Hematopoietic multipotent progenitor cell treated with erythropoietin and hydrocortisone succinate and interleukin-3 and kit ligand, for 15 days (in vitro differentiated cells): ENCODE data around the gene STK32C.
"Not testable (repeated sequence)": the region's sequence is repeated elsewhere in the genome, so short reads cannot be mapped to it uniquely, and the experiment has no call there.

Source experiments
- DNase-seq: peaks from one replicate; pipeline ENCODE4 v3.0.0-alpha.2; 2015; ENCODE audit warnings: low spot score

Gene STK32C

DNA sequence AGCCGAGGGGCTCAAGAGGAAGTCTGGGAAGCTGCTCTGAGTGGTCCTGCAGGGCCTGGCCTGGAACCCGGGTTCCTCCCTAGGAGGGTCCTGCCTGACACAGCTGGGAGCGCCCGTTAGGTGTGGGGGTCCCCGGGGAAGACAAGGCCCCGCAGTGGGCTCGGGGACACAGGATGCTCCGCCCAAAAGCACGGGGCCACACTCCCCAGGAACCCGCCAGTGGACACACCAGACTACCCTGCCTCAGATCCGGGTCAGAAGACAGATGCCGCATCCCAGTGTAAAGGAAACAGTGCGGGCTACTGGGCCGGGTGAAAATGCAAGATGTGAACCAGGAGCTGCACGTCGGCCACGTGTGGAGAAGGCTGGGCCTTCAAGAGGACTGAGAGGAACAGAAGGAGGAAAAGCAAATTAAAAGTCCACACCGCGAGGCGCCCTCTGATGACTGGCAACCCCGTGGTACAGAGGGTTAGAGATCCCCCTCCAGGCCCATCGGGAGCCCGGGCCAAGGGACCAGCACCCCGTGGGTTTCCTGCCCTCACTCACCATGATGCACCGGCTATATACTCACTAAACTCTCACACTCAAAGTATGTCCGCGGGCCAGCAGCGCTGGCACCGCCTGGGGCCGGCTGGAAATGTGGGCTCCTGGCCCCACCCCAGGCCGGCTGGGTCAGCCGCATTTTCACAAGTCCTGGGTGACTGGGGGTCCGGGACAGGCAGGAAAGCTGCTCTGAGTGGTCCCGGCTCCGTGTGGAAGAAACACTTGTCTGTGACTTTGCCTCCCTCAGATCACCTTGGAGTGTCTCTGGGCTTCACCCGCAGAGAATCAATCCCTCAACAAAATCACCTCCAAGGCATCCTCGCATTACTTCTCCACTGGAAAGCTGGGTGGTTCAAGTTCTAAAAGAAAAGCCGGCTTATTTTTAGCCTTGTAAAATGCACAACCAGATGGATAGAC lies 6.1 kb downstream of the STK32C start:
- no peak for DNase-seq

DNA sequence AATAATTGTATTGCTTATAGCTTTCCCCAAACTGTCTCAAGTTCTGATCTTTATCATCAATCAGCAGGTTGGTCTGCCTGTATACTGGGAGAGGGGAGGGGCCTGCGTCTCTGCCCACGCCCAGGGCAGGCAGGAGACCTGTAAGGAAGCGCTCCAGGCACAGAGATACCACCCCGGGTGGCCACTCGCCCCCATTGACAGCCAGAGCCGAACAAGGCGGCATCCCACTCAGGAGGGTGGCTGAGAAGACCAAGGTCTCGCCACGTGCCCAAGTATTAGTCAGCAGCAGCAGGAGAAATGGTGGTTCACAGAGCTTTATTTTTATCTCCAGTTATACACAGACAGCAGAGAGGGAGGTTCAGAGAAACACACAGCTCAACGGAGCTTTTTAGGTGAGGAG lies 7.2 kb downstream of the STK32C start:
- DNase-seq, result no peak

DNA sequence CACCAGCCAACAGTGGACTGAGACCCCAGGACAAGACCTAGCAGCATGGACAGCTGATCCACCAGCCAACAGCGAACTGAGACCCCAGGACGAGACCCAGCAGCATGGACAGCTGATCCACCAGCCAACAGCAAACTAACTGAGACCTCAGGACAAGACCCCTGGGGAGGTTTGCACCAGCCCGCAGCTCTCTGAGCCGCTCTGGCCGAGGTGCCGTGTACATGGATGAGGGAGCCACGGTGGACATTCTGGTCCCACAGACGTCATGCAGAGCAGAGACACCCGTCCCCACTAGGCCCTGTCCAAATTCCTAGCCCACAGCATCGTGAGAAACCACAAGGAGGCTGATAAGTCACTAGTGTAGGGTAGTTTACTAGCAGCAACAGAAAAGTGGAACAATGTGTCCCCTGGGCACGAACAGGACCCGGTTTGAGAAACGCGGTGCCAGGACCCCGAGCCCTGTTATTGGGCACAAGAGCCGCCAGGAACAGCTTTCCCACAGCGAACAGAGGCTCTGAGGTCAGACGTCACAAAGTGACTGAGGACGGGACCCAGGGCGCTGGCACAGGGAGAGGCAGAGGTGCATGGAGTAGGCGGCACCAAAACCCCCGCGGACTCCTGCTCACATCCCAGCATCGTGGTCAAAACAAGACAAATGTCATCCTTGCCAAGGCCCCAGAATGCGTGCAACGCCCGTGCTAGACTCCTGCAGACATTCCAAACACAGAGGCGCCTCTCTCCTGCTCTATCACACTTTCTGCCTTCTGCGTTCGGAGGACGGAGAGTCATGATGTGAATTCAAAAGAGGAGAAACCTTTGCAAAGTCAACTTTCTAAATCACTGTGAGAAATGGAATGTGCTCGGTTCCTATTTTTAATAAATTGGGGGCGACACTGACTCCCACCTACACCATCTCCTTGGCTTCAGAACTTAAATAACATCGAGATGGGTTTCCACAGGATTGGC lies 8.1 kb downstream of the STK32C start:
- DNase-seq, result no peak

DNA sequence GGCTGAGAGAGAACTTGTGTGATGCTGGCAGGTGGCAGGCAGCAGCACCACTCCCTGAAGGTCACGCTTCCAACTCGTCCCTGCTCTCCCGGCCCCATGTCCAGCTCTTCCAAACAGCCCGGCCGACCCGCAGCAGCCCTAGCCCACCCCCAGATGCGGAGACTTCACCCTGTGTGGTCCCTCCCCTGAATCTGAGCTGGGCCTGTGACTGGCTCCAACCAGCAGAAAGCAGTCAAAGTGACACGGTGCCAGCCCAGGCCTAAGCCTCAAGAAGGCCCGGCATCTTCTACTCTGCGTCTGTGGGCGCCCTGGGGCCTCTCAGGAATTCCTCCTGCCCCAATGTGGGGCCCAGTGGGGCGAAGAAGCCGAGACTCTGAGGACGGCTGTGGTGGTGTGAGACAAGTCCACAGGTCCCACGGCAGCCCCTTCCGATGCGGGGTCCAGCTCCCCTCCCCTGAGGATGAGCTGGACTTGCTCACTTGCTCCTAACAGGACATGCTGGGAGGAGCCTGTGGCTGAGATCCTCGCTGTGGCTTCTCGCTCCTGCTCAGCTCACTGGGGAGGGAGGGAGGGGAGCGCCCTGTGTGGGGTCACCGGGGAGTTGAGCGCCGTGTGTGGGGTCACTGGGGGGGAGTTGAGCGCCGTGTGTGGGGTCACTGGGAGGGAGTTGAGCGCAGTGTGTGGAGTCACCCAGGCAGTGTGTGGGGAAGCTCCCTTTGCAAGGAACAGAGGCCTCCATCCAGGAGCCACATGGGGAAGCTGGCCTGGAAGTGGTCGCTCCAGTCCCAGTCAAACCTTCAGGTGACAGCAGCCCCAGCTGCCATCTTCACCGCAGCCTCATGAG lies 9.5 kb downstream of the STK32C start:
- no peak for DNase-seq

DNA sequence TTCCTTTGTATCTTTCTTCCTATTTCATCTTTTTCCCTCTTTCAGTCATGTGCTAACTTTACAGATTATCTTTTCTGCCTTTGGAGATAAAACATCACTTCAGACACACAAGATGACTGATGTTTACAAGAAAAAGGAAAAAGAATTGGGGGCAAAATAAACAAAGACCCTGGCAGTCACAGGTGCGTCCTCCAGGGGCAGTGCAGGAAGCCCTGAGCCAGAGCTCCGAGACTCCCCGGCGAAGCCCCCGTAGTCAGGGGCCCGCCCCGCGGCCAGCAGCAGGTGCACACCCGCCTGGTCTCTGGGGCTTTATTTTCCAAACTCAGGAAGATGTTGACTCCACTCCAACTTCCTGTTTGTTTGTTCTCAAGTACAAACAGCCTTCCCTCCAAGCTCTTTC lies 10.2 kb downstream of the STK32C start:
- no peak for DNase-seq

DNA sequence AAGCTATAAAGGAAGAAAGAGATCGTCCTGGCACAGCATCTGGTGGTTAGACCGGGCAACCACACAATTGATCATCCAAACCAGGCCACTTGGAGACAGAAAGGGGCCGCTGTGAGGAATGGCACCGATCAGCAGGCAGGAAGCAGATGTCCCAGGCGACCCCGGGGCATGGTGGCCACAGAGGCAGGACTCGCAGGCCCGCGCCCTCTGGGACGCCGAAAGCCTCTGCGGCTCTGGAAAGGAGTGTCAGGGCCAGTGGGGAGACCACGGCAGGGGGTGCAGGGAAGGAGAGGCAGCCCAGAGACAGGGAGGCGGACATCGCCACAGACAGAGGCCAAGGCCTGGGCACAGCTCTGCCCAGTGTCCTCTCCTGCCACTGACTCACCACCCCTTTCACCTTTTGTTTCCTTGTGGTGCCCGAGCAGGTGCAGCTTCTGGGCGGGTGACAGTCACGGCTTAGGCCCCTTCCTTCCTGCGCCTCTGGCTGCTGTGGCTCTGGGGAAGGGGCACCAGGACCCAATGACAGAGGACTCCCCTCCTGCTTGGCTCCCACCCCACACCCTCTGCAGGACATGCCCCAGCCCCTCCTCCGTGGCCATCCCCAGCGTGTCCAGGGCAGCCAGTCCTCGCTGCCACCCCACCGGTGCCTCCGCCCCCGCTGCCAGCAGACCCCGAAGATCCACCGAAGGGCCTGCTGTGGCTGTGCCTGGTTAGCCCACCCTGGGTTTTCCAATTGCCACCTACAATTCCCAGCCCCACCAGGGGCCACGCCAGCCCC lies 10.9 kb downstream of the STK32C start:
- DNase-seq, result no peak

DNA sequence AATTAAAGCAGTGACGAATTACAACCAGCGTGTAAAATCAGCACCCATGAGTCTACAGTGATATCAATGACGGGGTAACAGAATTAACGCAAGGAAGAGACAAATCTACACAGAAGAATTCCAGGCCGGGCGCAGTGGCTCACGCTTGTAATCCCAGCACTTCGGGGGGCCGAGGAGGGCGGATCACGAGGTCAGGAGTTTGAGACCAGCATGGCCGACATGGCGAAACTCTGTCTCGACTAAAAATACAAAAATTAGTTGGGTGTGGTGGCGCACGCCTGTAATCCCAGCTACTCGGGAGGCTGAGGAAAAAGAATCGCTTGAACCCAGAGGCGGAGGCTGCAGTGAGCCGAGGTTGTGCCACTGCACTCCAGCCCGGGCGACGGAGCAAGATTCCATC lies 12.3 kb downstream of the STK32C start:
- not testable (repeated sequence) for DNase-seq

DNA sequence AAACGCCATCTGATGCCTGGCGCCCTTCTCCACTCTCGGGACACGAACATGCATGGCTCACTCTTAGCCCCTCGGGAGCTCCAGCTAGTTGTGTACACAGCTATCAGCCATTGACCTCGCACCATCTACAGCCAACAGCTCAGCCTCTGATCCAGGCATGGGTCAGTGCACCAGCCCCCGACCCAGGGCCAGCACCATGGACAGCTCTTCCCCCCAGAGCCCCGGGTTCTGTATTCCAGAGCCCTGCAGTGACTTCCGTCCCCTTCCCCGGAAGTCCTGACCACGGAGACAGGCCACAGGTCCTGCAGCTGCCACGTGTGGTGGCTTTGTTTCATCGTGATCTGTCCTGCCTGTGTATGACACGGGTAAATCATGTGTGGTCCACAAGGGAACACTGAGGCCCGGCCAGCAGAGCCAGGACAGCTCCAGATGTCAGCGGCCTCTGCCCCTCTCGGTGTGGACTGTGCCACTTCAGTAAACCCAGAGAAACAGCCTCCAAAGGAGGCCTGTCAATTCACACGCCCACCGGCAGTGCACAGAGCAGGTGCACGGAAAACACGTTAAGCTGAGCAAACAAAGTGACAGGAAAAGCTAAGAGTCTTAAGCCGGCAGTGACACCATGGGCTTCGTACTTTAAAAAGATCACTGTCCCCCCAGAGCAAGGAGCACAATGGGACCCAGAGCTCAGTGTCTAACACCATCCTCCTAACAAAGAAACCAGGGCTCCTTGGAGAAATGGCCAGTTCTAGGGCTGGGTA lies 13.0 kb downstream of the STK32C start:
- DNase-seq, result no peak

DNA sequence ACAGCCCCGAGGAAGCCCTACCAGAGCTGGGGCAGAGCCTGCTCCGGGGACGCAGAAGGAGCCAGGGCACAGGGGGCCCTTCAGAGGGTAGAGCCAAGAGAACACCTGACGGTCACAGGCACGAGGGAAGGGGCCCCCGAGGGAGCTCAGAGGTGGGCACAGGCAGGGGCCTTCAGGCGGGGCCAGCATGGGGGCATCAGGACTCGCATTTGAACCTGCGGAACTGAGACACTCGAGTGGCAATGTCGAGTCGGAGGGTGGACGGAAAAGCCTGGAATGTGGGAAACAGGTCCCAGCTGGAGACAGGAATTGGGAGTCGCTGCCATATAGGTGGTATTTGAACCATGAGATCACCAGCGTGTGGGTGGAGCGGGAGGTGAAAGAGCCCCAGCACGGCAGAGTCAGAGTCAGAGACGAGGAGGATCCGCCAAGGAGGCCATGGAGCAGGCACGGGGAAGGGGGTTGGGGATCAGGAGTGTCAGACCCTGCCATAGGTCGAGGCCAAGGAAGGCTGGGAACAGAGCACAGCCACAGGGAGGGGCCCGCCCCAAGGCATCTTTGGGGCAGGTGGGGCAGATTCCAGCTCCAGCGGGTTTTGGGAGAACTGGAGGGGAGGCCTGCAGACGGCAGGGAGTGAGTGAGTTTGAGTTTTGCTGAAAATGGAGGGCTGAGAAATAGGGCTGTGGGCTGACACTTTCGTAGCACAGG lies 13.8 kb downstream of the STK32C start:
- DNase-seq, result no peak

DNA sequence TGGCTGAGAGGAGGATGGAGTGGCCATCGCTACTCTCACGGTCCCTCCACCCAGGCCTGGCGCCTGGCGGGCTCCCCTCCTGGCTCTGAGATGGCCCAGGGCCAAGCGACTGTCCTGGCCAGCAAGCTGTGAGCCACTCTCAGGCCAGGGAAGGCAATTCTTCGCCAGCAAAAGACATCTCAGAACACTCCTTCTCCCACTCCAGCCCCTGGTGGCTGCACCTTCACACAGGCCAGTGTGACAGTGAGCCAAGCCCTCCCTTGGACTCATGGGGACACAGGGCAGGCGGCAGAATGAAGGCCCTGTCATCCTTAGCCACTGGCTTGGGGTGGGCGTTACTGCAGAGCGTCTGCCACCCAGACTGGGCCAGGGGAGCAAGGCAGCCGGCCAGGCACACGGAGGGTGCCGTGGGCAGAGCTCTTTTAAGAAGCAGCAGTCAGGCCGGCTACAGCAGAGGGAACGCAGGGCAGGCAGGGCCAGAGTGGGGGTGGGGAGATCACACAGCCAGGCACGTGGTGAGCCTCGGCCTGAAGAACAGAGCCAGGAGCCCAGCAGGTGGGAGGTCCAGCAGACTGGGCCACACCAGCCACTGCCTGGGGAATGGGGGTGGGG lies 14.4 kb downstream of the STK32C start:
- DNase-seq, result no peak

DNA sequence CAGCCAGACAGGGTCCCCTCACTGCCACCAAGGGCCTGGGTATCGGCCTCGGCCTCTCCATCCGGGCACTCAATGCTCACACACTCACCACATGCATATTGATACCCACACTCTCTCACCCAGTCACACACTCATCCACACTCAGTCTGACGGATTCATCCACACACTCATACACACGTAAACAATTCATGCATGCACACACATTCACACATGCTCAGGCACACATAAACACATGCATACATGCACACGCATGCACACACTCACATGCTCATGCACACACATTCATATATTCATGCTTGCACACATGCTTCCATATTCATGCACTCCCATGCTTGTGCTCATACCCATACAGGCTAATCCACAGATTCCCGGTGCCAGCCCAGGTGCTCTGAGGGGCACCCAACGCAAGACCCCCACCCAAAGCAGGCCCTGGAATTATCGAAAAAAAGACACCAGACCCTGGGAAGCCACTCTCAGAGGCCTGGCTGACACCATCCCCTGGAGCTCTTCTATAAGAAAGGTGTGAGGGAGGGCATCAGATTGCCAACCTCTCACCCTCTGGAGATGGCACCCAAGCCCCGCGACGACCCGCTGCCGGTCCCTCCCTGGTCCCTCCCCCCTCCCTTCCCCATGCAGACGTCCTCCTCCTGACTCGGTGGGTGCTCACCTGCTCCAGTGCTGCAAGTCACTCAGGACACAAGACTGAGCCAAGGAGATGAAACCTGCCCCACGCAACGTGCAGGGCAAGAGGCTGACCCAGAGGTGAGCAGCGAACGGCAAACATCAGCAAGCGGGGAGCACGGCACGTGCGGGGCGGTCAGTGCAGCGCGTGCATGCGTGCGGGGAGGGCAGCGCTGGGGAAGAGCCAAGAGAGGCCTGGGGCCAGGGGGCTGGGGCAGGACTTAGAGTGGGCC lies 15.2 kb downstream of the STK32C start:
- DNase-seq, result no peak

DNA sequence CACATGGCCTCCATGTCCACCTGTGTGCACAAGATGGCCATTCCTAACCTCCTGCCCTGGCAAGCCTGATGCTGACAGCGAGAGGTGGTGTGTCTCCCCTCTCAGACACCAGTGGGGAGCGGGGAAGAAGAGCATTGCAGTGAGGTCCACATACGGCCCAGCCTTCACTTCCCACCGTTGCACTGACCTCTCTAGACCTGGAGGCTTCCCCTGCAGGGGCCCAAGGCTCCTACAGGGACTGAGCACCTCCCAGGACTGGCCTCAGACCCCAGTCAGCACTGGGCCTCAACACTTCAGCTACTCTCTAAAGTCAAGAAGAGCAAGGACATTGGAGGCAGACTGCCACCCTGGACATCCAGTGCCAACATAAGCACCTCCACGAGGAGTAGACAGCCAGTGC lies 15.9 kb downstream of the STK32C start:
- no peak for DNase-seq

DNA sequence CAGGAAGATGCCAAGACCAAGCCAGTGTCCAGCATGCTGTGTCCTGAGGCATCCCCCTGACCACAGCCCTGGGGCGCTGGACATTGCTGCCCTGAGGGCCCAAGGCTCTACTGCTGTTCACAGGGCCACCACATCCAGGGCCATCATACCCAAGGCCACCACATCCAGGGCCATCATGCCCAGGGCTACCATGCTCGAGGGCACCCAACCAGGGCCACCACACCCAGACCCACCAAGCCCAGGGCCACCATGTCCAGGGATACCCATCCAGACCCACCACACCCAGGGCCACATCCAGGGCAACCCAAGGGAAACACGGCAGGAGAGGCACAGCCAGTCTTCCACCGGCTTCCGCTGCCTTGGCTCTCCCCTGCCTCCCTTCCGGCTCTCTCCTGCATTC lies 17.1 kb downstream of the STK32C start:
- DNase-seq, result no peak

DNA sequence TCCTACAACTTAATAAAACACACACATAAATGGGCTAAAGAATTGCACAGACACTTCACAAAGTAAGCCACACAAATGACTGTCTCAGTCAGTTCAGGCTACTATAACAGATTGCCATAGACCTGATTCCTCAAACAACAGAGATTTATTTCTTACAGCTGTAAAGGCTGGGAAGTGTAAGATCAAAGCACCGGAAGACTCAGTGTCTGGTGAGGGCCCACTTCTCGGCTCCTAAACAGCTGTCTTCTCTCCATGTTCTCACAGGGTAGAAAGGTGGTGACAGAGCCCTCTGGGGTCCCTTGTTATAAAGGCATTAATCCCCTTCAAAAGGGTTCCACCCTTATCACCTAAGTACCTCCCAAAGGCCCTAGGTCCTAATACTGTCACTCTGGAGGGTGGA lies 18.3 kb downstream of the STK32C start:
- no peak for DNase-seq

DNA sequence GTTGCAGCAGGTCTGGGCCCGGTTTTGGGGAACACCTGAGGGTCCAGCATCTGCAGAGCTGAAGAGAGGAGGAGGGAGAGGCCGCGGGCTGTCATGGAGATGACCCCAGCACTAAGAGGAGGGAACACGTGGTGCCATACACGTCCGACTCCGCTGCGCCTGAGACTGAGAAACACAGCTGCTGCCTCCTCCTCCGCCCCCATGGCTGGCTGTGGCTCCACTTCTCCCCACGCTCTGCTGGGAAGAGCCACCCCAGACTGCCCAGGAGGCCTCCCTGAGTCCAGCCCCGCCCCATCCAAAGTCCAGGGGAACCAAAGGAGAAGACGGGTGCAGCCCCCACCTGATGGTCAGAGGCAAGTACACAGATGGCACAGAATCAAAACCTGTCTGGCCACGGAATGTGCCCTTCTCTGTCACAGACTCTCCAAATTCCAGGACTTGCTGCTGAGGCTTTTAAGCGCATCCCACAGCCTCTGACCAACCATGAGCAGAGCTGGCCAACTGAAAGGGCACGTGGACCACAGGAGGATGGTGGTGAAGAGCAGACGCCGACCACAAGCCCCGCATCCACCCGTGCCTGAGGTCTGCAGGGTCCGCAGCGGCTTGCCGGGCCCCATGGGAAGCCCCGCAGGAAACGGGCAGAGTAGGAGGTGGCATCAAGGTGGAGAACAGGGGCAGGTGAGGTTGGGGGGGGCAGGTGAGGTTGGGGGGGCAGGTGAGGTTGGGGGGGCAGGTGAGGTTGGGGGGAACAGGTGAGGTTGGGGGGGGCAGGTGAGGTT lies 24.0 kb downstream of the STK32C start:
- no peak for DNase-seq

DNA sequence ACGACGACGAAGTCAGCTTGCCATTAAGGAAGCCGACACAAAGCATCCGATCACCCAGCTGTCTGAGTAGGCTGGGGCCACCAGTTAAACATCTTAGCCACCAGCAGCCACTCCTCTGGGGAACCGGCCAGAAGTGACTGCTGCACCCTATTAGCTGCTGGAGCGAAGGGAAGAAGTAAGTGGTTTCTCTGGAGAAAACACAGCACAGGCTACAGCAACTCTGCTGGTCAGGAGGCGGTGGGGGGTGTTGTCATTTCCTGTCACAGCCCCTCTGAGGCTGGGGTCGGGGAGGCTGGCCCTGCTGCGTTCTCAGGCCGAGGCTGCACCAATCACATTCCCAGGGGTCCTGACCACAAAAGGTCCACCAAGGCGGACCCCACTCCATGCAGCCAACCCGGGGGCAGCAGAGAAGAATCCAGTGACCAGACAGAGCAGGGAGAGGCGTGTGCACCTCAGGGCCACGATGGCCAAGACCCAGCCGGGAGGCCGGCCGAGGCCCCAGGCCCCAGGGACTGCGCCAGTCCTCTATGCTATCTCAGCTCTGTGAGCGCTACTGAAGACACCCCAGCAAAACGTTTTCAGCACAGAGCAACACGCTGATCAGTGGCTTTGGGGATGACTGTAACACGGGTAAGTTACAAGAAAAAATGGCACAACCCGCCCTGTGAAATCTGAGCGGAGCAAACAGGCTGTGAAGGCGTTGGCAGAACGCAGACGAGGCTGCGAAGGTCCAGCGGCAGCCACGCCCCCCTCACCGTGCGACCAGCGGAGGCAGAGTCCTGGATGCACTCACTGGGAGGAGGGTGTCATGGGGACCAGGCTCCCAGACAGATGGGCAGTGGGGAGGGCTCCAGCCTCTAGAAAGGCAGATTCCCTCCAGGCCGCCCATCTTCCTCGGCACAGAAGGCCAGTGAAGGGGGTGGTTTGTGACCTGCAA lies 24.8 kb downstream of the STK32C start:
- no peak for DNase-seq
